Left forelimb (tissue), 1 donor: ENCODE data around the gene NEU2.
"Not testable (repeated sequence)": the region's sequence is repeated elsewhere in the genome, so short reads cannot be mapped to it uniquely, and the experiment has no call there.

ENCODE experiments used
- DNase-seq: peaks from one replicate; pipeline ENCODE4 v3.0.0-alpha.2; 2018; ENCODE audit warnings: low spot score

The NEU2 gene

GRCh38 chr2:233035426-233036161, 3.1 kb downstream of the NEU2 start:
- DNase-seq = no peak

- no peak for DNase-seq
These were observed 3.8 kb downstream of the NEU2 start for GRCh38 chr2:233036162-233036838.

GRCh38 chr2:233037078-233037477, 4.6 kb downstream of the NEU2 start:
- no peak for DNase-seq

DNA sequence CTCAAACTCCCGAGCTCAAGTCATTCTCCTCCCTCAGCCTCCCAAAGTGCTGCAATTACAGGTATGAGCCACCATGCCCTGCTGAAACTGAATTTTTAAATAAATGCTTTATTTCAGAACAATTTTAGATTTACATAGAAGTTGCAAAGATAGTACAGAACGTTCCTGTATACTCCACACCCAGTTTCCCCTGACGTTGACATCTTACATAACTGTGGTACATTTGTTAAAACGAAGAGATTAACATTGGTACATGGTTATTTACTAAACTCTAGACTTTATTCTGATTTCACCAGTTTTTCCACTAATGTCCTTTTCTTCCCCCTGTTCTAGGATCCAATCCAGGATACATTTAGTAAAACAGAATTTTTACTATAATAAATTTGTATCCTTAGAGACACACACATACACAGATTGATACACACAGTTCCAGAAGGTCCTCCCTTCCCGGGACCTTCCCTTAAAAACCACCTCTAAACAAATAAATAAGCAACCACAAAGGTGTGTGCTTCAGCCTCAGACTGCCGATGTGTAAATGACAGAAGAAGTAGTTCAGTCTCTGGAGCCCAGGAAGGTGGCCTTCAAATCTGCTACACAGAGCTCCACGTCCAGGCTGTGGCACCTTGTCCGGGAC, 6.9 kb downstream of the NEU2 start:
- DNase-seq = no peak

GRCh38 chr2:233039846-233040530, 7.5 kb downstream of the NEU2 start:
- no peak for DNase-seq

DNA sequence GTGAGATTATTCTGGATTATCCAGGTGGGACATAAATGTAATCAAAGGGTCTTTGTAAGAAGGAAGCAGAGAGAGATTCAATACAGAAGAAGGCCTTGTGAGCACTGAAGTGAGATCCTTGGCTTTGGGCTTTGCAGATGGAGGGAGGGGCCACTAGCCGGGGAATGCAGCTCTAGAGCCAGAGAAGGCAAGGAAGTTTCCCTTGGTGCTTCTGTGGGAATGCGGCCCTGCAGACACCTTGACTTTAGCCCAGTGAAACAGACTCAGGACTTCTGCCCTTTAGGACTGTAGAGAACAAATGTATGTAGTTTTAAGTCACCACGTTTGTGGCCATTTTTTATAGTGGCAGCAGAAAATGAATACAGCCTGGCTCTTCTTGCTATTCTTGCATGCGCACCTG, 8.1 kb downstream of the NEU2 start:
- DNase-seq = no peak

GRCh38 chr2:233041722-233042323, 9.4 kb downstream of the NEU2 start:
- DNase-seq = no peak

DNA sequence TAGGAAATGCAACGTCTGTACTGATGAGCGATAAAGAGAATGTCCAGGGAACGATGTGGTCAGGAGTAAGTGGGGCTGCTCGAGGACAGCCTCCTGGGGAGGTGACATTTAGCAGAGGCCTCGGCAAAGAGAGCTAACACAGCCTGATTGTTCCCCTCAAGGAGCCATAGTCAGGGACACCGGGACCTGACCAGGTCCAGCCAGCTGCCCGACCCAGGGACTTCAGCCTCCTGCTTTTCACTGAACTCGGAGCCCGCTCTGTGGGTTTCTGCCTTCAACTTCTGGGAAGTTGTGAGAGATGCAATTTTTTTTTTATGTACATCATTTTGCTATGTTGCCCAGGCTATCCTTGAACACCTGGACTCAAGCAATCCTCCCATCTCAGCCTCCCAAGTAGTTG, 10.1 kb downstream of the NEU2 start:
- no peak for DNase-seq

DNA sequence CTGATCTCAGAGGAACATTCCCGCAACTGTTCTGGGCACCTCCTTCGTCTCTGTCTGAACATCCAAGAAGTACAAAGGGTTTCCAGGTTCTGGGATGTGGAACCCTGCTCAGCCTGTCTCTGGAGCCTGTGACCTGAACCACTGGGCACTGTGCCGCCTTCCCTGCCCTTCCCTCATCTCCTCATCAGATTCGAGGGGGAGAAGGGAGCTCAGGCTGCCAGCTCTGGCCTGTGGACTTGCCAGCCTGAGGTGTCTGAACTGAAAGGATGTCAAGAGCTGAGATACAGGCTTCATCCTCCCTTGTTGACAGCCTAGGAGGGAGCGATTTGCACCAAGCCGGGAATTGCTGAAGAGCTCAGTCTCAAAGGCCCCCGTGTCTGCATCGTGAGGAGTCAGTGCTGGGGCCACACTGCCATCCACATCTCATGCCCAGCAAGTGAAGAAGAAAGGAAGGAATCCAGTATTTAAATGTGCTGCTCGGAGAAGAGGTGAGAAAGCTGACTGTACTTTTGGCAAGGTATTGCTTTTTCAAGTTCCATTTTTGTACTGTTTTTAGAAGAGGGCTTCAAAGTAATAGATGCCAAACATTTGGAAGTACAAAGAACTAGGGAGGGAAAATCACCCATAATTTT, 12.6 kb downstream of the NEU2 start:
- no peak for DNase-seq

- no peak for DNase-seq
These were observed 14.7 kb downstream of the NEU2 start for GRCh38 chr2:233047206-233047605.

DNA sequence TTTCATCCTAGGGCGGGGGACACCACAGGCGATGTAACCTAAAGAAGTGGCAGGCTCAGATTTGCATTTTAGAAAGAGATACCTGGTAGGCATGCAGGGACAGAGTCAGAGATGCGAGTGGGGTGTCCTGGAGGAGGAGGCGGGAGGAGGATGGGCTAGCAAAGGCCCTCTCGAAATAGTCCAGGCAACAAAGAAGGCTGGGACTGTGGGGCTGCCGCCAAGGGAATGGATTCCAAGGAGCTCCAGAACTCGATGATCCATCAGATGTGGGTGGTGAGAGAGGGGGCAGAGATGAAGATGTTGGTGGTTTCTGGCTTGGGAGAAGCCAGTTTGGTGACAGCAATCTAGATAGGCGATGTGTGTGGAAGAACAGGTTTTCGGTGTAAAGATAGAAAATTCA, 15.2 kb downstream of the NEU2 start:
- no peak for DNase-seq

DNA sequence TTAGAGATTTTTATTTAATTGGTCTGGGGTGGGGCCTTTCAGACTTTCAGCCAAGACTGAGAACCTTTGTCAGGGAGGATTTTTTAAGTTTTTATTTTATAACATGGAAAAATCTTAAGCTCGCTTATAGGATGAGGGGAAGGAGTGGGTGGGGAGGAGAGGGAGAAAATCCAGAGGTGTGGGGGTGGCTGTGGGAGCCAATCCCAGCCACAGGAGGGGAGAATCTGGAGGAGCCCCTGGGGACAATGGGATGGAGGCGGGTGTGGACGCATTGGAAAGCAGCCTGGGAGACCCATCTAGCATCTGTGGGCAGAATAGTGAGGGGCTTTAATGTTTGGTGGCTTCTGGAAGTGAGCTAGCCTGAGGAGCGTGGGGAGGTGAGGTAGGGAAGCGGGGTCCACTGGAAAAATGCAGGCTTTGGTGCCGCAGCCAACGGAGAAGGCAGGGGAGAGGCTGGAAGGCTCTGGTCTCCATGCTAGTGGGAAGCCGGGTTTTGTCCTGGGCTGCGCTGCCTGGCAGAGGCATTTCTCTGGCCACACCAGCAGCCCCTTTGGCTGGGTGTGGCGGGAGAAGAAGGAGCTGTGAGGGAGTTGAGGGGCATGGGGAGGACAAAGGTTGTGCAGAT, 16.2 kb downstream of the NEU2 start:
- no peak for DNase-seq

- no peak for DNase-seq
These were observed 16.8 kb downstream of the NEU2 start for GRCh38 chr2:233049194-233049761.

DNA sequence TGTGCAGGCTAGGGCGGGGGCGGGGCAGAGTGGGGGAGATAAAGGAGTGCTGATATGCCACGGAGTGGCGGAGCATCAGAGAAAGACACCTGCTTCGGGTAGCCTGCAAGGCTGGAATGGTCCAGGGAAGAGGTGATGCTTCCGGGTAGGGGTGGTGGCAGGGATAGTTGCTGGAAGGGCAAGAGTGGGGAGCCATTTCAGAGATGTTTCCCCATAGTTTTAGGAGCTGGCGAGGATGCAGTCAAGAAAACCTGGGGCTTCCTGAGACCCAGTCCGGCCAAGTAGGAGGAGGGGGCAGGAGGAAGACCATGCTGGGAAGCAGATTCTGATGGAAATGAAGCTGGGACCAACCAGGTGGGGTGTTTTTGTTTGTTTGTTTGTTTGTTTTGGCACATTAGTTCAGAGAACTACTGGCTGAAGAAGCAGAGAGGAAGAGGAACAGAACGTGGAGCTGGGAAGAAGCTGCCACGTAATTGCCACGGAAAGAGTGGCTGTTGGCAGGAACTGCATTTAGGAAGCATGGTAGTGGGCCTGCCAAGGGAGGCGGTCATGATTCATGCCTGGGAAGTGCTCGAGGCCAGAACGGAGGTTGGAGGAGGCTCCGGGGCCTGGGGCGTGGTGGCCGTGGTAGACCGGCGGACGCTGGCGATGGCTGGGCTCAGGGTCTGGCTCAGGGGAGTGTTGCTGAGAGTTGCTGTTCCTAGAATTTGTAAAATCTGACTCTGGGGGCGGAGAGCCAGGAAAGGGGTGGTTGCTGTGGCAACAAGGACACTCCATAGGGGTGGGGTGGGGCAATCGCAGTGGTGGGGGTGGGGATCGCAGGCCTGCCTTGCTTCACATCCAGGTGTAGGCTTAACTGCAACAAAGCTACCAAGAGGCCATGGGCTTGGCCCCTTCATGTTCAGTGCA, 19.0 kb downstream of the NEU2 start:
- DNase-seq = peak; percentile 73

GRCh38 chr2:233052517-233052916, 20.0 kb downstream of the NEU2 start:
- DNase-seq = not testable (repeated sequence)

- DNase-seq = peak; percentile 65
These were observed 21.7 kb downstream of the NEU2 start for GRCh38 chr2:233053928-233054784.

DNA sequence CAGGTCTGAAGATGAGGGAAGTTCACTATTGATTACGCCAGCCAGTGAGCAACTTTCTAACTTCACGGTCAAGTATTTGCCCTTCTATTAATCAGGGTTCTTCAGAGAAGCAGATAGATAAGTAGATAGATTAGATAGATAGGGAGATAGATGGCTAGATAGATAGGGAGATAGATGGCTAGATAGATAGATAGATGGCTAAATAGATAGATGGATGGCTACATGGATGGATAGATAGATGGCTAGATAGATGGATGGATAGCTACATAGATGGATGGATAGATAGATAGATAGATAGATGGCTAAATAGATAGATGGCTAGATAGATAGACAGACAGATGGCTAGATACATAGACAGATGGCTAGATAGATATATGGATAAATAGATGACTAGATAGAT, 22.9 kb downstream of the NEU2 start:
- DNase-seq = no peak

GRCh38 chr2:233056961-233057605, 24.6 kb downstream of the NEU2 start:
- peak; percentile 42 for DNase-seq
